HepG2 (cell line): ENCODE measurements around the gene EZH2. TPM values are rescaled to one million over a fixed set of nuclear protein-coding genes. Genes with fewer than 3 reads are reported as not detected.

Experiments used
- ATAC-seq: fragments of 200-7000 bp; cut with Tn5 transposase; 3 replicates; pipeline ENCODE4 v1.9.1; 2020; ENCODE audit warnings: mild to moderate bottlenecking, moderate library complexity
- BruUV-seq: library from RNA; stranded (reverse); fragments of 400-500 nt; replicated peaks from 2 replicates; lab custom pipeline; 2021; lab: Mats Ljungman, UMichigan
- CTCF ChIA-PET: fragments of 300-600 bp; formaldehyde crosslinking; extraction: SDS; loops from one replicate; lab custom pipeline; 2021; ENCODE audit warnings: low total read pairs, inconsistent platforms, low intra/inter-chr PET ratio; lab: Yijun Ruan, JAX
- POLR2A ChIA-PET: fragments of 350-600 bp; sonication (Branson Sonifier 250); formaldehyde crosslinking; loops from one replicate; lab custom pipeline; 2020; ENCODE audit warnings: antibody characterized with exemption, inconsistent platforms; lab: Yijun Ruan, JAX
- DNase-seq: peaks from one replicate; pipeline ENCODE4 v3.0.0-alpha.2; 2015; ENCODE audit warnings: low spot score
- FAIRE-seq: peaks from 3 replicates; lab custom pipeline; 2011; peaks lifted over from hg19 to GRCh38; lab: Jason Lieb, UNC
- H2AFZ ChIP-seq: one replicate; pipeline ENCODE4 v1.6.1; 2011; ENCODE audit warnings: low read length, inconsistent platforms
- H3K27ac ChIP-seq: fragments of 300-600 bp; 3 replicates; pipeline ENCODE4 v1.8.0; 2011; ENCODE audit warnings: mixed run types, mild to moderate bottlenecking, mixed read lengths, low read length, inconsistent platforms; ENCODE audit not compliant: insufficient read depth; ENCODE audit errors: extremely low read length
- H3K27me3 ChIP-seq, 2 experiments: fragments of 200-600 bp in 1 of 2; 2 replicates in 1 of 2; 3 replicates in 1 of 2; pipeline versions ENCODE4 v1.6.0 to v1.8.0; 2011; ENCODE audit warnings: low read length in 2 of 2, mild to moderate bottlenecking in 2 of 2, moderate library complexity in 2 of 2, inconsistent platforms in 1 of 2; ENCODE audit not compliant: insufficient read depth in 2 of 2, control insufficient read depth in 1 of 2
- H3K36me3 ChIP-seq, 2 experiments: fragments of 200-600 bp in 1 of 2; replicated peaks in 1 of 2; 2 replicates in 1 of 2; 3 replicates in 1 of 2; pipeline versions ENCODE4 v1.5.1 to v1.8.0; 2011; ENCODE audit warnings: low read length in 2 of 2, inconsistent platforms in 1 of 2; ENCODE audit not compliant: insufficient read depth in 2 of 2, control insufficient read depth in 1 of 2
- H3K4me1 ChIP-seq: 2 replicates; pipeline ENCODE4 v1.5.1; 2012; ENCODE audit warnings: low read length, inconsistent platforms; ENCODE audit not compliant: insufficient read depth
- H3K4me2 ChIP-seq: 2 replicates; pipeline ENCODE4 v1.6.0; 2011; ENCODE audit warnings: low read depth, low read length, inconsistent platforms
- H3K4me3 ChIP-seq, 3 experiments: fragments of 200-600 bp in 1 of 3; sonication (generic), shearing (Covaris generic) in 1 of 3; replicated peaks in 1 of 3; 2 replicates each; pipeline ENCODE4 v1.5.1; 2011 to 2016; ENCODE audit warnings: low read length in 3 of 3, inconsistent platforms in 2 of 3, low read depth in 2 of 3, mild to moderate bottlenecking in 2 of 3, control low read depth in 1 of 3, mixed read lengths in 1 of 3; ENCODE audit not compliant: insufficient read depth in 1 of 3
- H3K79me2 ChIP-seq: one replicate; pipeline ENCODE4 v1.6.1; 2011; ENCODE audit warnings: low read length, inconsistent platforms; ENCODE audit not compliant: insufficient read depth
- H3K9ac ChIP-seq: 2 replicates; pipeline ENCODE4 v1.6.0; 2011; ENCODE audit warnings: mild to moderate bottlenecking, low read depth, low read length, inconsistent platforms; ENCODE audit not compliant: insufficient read depth
- H3K9me3 ChIP-seq: 2 replicates; pipeline ENCODE4 v1.5.1; 2012; ENCODE audit warnings: mild to moderate bottlenecking, low read length
- H4K20me1 ChIP-seq: 2 replicates; pipeline ENCODE4 v1.6.0; 2011; ENCODE audit warnings: inconsistent platforms, mild to moderate bottlenecking, low read length, moderate library complexity; ENCODE audit not compliant: insufficient read depth
- BRCA1 ChIP-seq: sonication (generic); formaldehyde crosslinking; IDR thresholded peaks from 2 replicates; pipeline ENCODE4 v1.4.0; 2020; ENCODE audit warnings: missing genetic modification reagents
- MAFF ChIP-seq: IDR thresholded peaks from 2 replicates; pipeline ENCODE4 v1.6.1; 2011; ENCODE audit warnings: low read depth, low read length, improper control_type of control experiment
- MAFK ChIP-seq, 2 experiments: IDR thresholded peaks in 1 of 2; conservative IDR thresholded peaks in 1 of 2; 2 replicates each; pipeline ENCODE4 v1.6.1; 2011; ENCODE audit warnings: improper control_type of control experiment in 2 of 2, low read length in 2 of 2
- MLXIP ChIP-seq: sonication (generic); formaldehyde crosslinking; IDR thresholded peaks from 2 replicates; pipeline ENCODE4 v1.9.0; 2021; ENCODE audit warnings: missing genetic modification reagents, borderline replicate concordance
- MTF2 ChIP-seq: sonication (generic); formaldehyde crosslinking; IDR thresholded peaks from 2 replicates; pipeline ENCODE4 v1.5.0; 2020; ENCODE audit warnings: missing genetic modification reagents, borderline replicate concordance
- RBM39 ChIP-seq: fragments of 200-400 bp; formaldehyde crosslinking; IDR thresholded peaks from one replicate; pipeline ENCODE4 v1.6.1; 2018; ENCODE audit warnings: antibody characterized with exemption, mild to moderate bottlenecking, low read depth, low read length; ENCODE audit not compliant: poor library complexity, severe bottlenecking
- SOX6 ChIP-seq, 2 experiments: fragments of 450-650 bp in 1 of 2; sonication (generic) in 1 of 2; formaldehyde crosslinking in 1 of 2; IDR thresholded peaks; 2 replicates each; pipeline versions ENCODE4 v1.4.0 to v1.6.1; 2017 to 2020; ENCODE audit warnings: antibody characterized with exemption in 1 of 2, mild to moderate bottlenecking in 1 of 2, missing genetic modification reagents in 1 of 2
- SP5 ChIP-seq: IDR thresholded peaks from 2 replicates; pipeline ENCODE4 v1.6.1; 2016; ENCODE audit warnings: low read depth, borderline replicate concordance
- ZBTB26 ChIP-seq: IDR thresholded peaks from 2 replicates; pipeline ENCODE4 v1.6.1; 2016; ENCODE audit warnings: missing compliant biosample characterization, missing genetic modification reagents, borderline replicate concordance
- ZNF138 ChIP-seq: sonication (generic); formaldehyde crosslinking; IDR thresholded peaks from 2 replicates; pipeline ENCODE4 v1.5.0; 2020; ENCODE audit warnings: mild to moderate bottlenecking, low read depth, missing genetic modification reagents
- ZNF382 ChIP-seq: sonication (generic); formaldehyde crosslinking; IDR thresholded peaks from 2 replicates; pipeline ENCODE4 v1.5.0; 2020; ENCODE audit warnings: missing genetic modification reagents, mild to moderate bottlenecking, borderline replicate concordance
- ZNF607 ChIP-seq: sonication (generic); formaldehyde crosslinking; IDR thresholded peaks from 2 replicates; pipeline ENCODE4 v1.5.1; 2020; ENCODE audit warnings: missing genetic modification reagents, mild to moderate bottlenecking, borderline replicate concordance
- ZNF674 ChIP-seq: sonication (generic); formaldehyde crosslinking; IDR thresholded peaks from 2 replicates; pipeline ENCODE4 v1.5.0; 2020; ENCODE audit warnings: low read depth, mild to moderate bottlenecking, missing genetic modification reagents
- WGBS: methylation state at CpG from one replicate; pipeline ENCODE4 v1.1.6; 2017; ENCODE audit warnings: low lambda C conversion rate; 5-methylcytosine and 5-hydroxymethylcytosine counted together
- in situ Hi-C: cut with HindIII; loops from 2 replicates; pipeline ENCODE4 v1.10.0; 2017; ENCODE audit warnings: low pct_unique_long_range_greater_than_20kb; ENCODE audit not compliant: extremely low pct_ligation_motif_present
- intact Hi-C: fragments of 100-400 bp; cut with micrococcal nuclease; formaldehyde crosslinking; loops from one replicate; pipeline ENCODE4 v1.10.0; 2022; ENCODE audit not compliant: unreplicated experiment
- polyA plus RNA-seq, 8 experiments: library from polyadenylated mRNA; depleted of rRNA in 3 of 8; stranded (reverse) in 7 of 8; unstranded in 1 of 8; fragments of >200 nt; fragmentation: Illumina TruSeq in 4 of 8; extraction: Trizol in 4 of 8; gene quantifications; 2 replicates each; pipeline versions ENCODE4 v1.2.1 to v1.2.3, GENCODE V29; 2011 to 2016; ENCODE audit warnings: low read depth in 4 of 8, missing spikeins in 1 of 8, mixed read lengths in 1 of 8; ENCODE audit not compliant: insufficient read depth in 1 of 8
- total RNA-seq, 5 experiments: library from RNA; depleted of rRNA; stranded (reverse); fragments of >200 nt; fragmentation: Illumina TruSeq; extraction: Trizol; gene quantifications; 2 replicates each; pipeline ENCODE4 v1.2.3, GENCODE V29; 2016; ENCODE audit warnings: low read depth in 1 of 5

Gene EZH2
- total and polyA plus RNA-seq, 2 of the 13 experiments (the other 11 are each of a cell fraction or from before 2014, with no cell fraction given) = 26.0 to 34.3 TPM

GRCh38 chr7:148830897-148831692 lies 53.0 kb downstream of the EZH2 start:
- no peak overlapping the region for H3K27ac ChIP-seq
- DNase-seq (no peak), ATAC-seq (no peak), FAIRE-seq (no peak)
- no peak overlapping the region for H3K4me2 ChIP-seq
- BruUV-seq = no TSS peak
- no peaks in the 10 kb centered on the region for H4K20me1 ChIP-seq
- H3K9ac ChIP-seq = no peak overlapping the region
- H2AFZ ChIP-seq = no peak overlapping the region
- no peaks in the 10 kb centered on the region for H3K27me3 ChIP-seq
- no peaks in the 10 kb centered on the region for H3K9me3 ChIP-seq
- intact Hi-C loops = no loop called here
- peaks cover 17% of the 10 kb centered on the region for H3K79me2 ChIP-seq
- ChIA-PET CTCF (no interaction called here), POLR2A (no interaction called here)
- H3K4me3 ChIP-seq = no peak overlapping the region
- in situ Hi-C loops = no loop called here
- peaks cover 3 to 43% of the 10 kb centered on the region in 2 experiments; a peak in 3 of 5 replicates for H3K36me3 ChIP-seq
- H3K4me1 ChIP-seq = no peaks in the 10 kb centered on the region
- TF ChIP-seq SOX6 (IDR thresholded peaks at IDR 0.05) (no peak), SOX6 (CRISPR knock-in tag; IDR thresholded peaks at IDR 0.05) (no peak), MAFK (conservative IDR thresholded peaks at IDR 0.05 in 1 of 2, IDR thresholded peaks at IDR 0.05 in 1 of 2; ENCODE audit: low read length in 2 of 2) (peak; percentile 94 to 97), MAFF (peak; percentile 95)
- over 99% methylated on average over 5 of the region's 5 CpGs for WGBS

GRCh38 chr7:148828965-148829364 lies 55.1 kb downstream of the EZH2 start:
- no peak for DNase-seq
- H3K4me1 ChIP-seq = no peaks in the 10 kb centered on the region
- POLR2A ChIA-PET = no interaction called here
- no TSS peak for BruUV-seq
- H3K4me2 ChIP-seq = no peak overlapping the region
- intact Hi-C loops = no loop called here
- in situ Hi-C loops = no loop called here
- peaks cover 7% of the 10 kb centered on the region for H3K79me2 ChIP-seq
- H4K20me1 ChIP-seq = no peaks in the 10 kb centered on the region
- no peaks in the 10 kb centered on the region for H3K27me3 ChIP-seq
- H3K36me3 ChIP-seq = peaks cover 4 to 53% of the 10 kb centered on the region in 2 experiments; a peak in 3 of 5 replicates
- no peak for ATAC-seq
- no peak overlapping the region for H3K27ac ChIP-seq
- no peak overlapping the region for H2AFZ ChIP-seq
- TF ChIP-seq SP5 (no peak), ZNF138 (CRISPR knock-in tag) (no peak), RBM39 (no peak), ZNF607 (CRISPR knock-in tag) (no peak), ZBTB26 (no peak), ZNF674 (CRISPR knock-in tag) (no peak), ZNF382 (CRISPR knock-in tag) (no peak), BRCA1 (CRISPR knock-in tag) (no peak), MLXIP (CRISPR knock-in tag) (no peak), MTF2 (CRISPR knock-in tag) (no peak)
- no peak for FAIRE-seq
- 100% methylated on average over 1 of the region's 1 CpG for WGBS
- H3K4me3 ChIP-seq = no peak overlapping the region
- no peaks in the 10 kb centered on the region for H3K9me3 ChIP-seq
- H3K9ac ChIP-seq = no peak overlapping the region
- CTCF ChIA-PET = no interaction called here
